Stimulated activated CD4-positive, alpha-beta T cell treated with anti-CD3 and anti-CD28 coated beads, TNF-alpha, amount 100 ng/mL, for 4 hours (primary cell): Measurements from ENCODE around the gene DOCK4.

Source experiments
- DNase-seq, 3 experiments: peaks; one replicate each; pipeline ENCODE4 v3.0.0-alpha.2; 2020; ENCODE audit warnings: low read depth in 3 of 3

DOCK4 gene

GRCh38 chr7:111821046-111821445 is 385.2 kb downstream of the DOCK4 start:
- DNase-seq: no peak

GRCh38 chr7:111820621-111821020 is 385.6 kb downstream of the DOCK4 start:
- DNase-seq: no peak

GRCh38 chr7:111820121-111820520 is 386.1 kb downstream of the DOCK4 start:
- no peak for DNase-seq

GRCh38 chr7:111815354-111815753 is 390.8 kb downstream of the DOCK4 start:
- DNase-seq: no peak

GRCh38 chr7:111813306-111813705 is 392.9 kb downstream of the DOCK4 start:
- DNase-seq: no peak

GRCh38 chr7:111806232-111806631 is 400.0 kb downstream of the DOCK4 start:
- DNase-seq: no peak

- no peak for DNase-seq
Measured at GRCh38 chr7:111803015-111803758, 403.0 kb downstream of the DOCK4 start.

- DNase-seq: no peak
Measured at GRCh38 chr7:111802194-111802772, 403.9 kb downstream of the DOCK4 start.

GRCh38 chr7:111801277-111801676 is 404.9 kb downstream of the DOCK4 start:
- DNase-seq: no peak

GRCh38 chr7:111796671-111797070 is 409.5 kb downstream of the DOCK4 start:
- DNase-seq: no peak

GRCh38 chr7:111789870-111790269 is 416.3 kb downstream of the DOCK4 start:
- no peak for DNase-seq

- no peak for DNase-seq
Measured at GRCh38 chr7:111789048-111789320, 417.2 kb downstream of the DOCK4 start.

GRCh38 chr7:111788286-111789047 is 417.7 kb downstream of the DOCK4 start:
- no peak for DNase-seq

GRCh38 chr7:111787741-111788140 is 418.5 kb downstream of the DOCK4 start:
- no peak for DNase-seq

- no peak for DNase-seq
Measured at GRCh38 chr7:111787099-111787498, 419.1 kb downstream of the DOCK4 start.

- DNase-seq: no peak
Measured at GRCh38 chr7:111785076-111785475, 421.1 kb downstream of the DOCK4 start.

- no peak for DNase-seq
Measured at GRCh38 chr7:111784296-111784695, 421.9 kb downstream of the DOCK4 start.

- DNase-seq: no peak
Measured at GRCh38 chr7:111783854-111784253, 422.3 kb downstream of the DOCK4 start.

- DNase-seq: no peak
Measured at GRCh38 chr7:111780527-111780926, 425.7 kb downstream of the DOCK4 start.

GRCh38 chr7:111775206-111775605 is 431.0 kb downstream of the DOCK4 start:
- DNase-seq: no peak

GRCh38 chr7:111772716-111773115 is 433.5 kb downstream of the DOCK4 start:
- no peak for DNase-seq

- DNase-seq: no peak
Measured at GRCh38 chr7:111771638-111772037, 434.6 kb downstream of the DOCK4 start.

- no peak for DNase-seq
Measured at GRCh38 chr7:111770116-111770515, 436.1 kb downstream of the DOCK4 start.
